Suprapubic skin (tissue), 4 donors: Measurements from ENCODE around the gene SLC12A3. TPM values are rescaled to one million over a fixed set of nuclear protein-coding genes. Genes with fewer than 3 reads are reported as not detected.

ENCODE experiments used
- DNase-seq, 2 donors: peaks; one replicate each; pipeline ENCODE4 v3.0.0-alpha.2; 2019; ENCODE audit warnings: low spot score in 2 of 2
- H3K27ac ChIP-seq: fragments of 200-600 bp; sonication (generic); one replicate; pipeline ENCODE4 v1.5.1; 2019
- H3K27me3 ChIP-seq: fragments of 200-600 bp; sonication (generic); one replicate; pipeline ENCODE4 v1.5.1; 2019
- H3K36me3 ChIP-seq: fragments of 200-600 bp; sonication (generic); one replicate; pipeline ENCODE4 v1.5.1; 2019
- H3K4me1 ChIP-seq: fragments of 200-600 bp; sonication (generic); one replicate; pipeline ENCODE4 v1.5.1; 2019
- H3K4me3 ChIP-seq: fragments of 200-600 bp; sonication (generic); one replicate; pipeline ENCODE4 v1.5.1; 2019; ENCODE audit warnings: mild to moderate bottlenecking
- H3K9me3 ChIP-seq: fragments of 200-600 bp; sonication (generic); one replicate; pipeline ENCODE4 v1.5.1; 2019
- CTCF ChIP-seq, 2 donors: fragments of 200-600 bp in 1 of 2; fragments of 450-650 bp in 1 of 2; sonication (generic) in 1 of 2; IDR thresholded peaks; one replicate each; pipeline ENCODE4 v1.5.1; 2016 to 2019; ENCODE audit warnings: antibody characterized with exemption in 2 of 2, mild to moderate bottlenecking in 1 of 2, moderate library complexity in 1 of 2
- EP300 ChIP-seq: sonication (generic); formaldehyde crosslinking; IDR thresholded peaks from one replicate; pipeline ENCODE4 v1.6.1; 2017; ENCODE audit warnings: antibody characterized with exemption
- POLR2A ChIP-seq, 2 donors: fragments of 450-650 bp; IDR thresholded peaks; one replicate each; pipeline ENCODE4 v1.6.1; 2017; ENCODE audit warnings: antibody characterized with exemption in 2 of 2, mild to moderate bottlenecking in 2 of 2, moderate library complexity in 2 of 2
- POLR2AphosphoS5 ChIP-seq, 3 donors: sonication (generic); formaldehyde crosslinking; IDR thresholded peaks; one replicate each; pipeline ENCODE4 v1.6.1; 2017; ENCODE audit warnings: antibody characterized with exemption in 3 of 3
- WGBS: methylation state at CpG from one replicate; pipeline ENCODE4 v1.1.5; 2018; 5-methylcytosine and 5-hydroxymethylcytosine counted together
- total RNA-seq, 4 donors: library from RNA; depleted of rRNA; stranded (reverse); fragments of >200 nt; gene quantifications; one replicate each; pipeline ENCODE4 v1.1.0, GENCODE V29; 2016

The SLC12A3 gene
- total RNA-seq, 4 donors from 2014 or later = 0.13 TPM; not detected in 3

DNA sequence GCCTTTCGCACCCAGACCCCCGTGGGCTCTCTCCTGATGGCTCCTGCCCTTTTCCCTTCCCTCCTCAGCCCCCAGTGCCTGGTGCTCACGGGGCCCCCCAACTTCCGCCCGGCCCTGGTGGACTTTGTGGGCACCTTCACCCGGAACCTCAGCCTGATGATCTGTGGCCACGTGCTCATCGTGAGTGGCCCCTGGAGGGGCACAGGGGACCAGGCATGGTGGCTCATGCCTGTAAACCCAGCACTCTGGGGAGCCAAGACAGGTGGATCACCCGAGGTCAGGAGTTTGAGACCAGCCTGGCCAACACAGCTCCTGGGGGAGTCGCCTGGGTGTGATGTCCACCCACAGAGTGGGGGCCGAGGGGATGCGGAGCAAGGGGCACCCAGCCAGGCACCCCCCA lies 21.3 kb downstream of the SLC12A3 start:
- H3K4me3 ChIP-seq = no peak overlapping the region
- H3K9me3 ChIP-seq = no peaks in the 10 kb centered on the region
- TF ChIP-seq EP300 (no peak), CTCF (IDR thresholded peaks at IDR 0.05) (no peak), POLR2AphosphoS5 (IDR thresholded peaks at IDR 0.05) (no peak), POLR2A (IDR thresholded peaks at IDR 0.05) (no peak)
- WGBS = 90% methylated on average over 12 of the region's 12 CpGs
- no peaks in the 10 kb centered on the region for H3K36me3 ChIP-seq
- no peak overlapping the region for H3K27ac ChIP-seq
- H3K27me3 ChIP-seq = no peaks in the 10 kb centered on the region
- H3K4me1 ChIP-seq = no peaks in the 10 kb centered on the region
- no peak for DNase-seq

DNA sequence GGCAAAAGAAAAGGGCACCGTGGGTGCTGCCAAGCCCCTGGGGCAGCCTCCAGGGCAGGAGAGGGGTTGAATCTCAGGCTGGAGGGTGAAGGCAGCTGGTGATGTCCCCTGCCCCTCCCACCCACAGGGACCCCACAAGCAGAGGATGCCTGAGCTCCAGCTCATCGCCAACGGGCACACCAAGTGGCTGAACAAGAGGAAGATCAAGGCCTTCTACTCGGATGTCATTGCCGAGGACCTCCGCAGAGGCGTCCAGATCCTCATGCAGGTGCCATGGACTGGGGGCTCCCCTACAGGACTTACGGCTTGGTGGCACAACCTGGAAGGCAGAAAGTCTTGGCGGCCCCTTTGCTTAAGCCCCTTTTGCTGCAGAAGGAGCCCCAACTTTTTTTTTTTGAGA lies 21.8 kb downstream of the SLC12A3 start:
- Histone ChIP-seq H3K27ac (no peak overlapping the region), H3K4me1 (no peaks in the 10 kb centered on the region), H3K9me3 (no peaks in the 10 kb centered on the region), H3K27me3 (no peaks in the 10 kb centered on the region), H3K4me3 (no peak overlapping the region), H3K36me3 (no peaks in the 10 kb centered on the region)
- TF ChIP-seq EP300 (no peak), POLR2AphosphoS5 (IDR thresholded peaks at IDR 0.05) (no peak), CTCF (IDR thresholded peaks at IDR 0.05) (no peak), POLR2A (IDR thresholded peaks at IDR 0.05) (no peak)
- no peak for DNase-seq
- WGBS = 86% methylated on average over 8 of the region's 9 CpGs

DNA sequence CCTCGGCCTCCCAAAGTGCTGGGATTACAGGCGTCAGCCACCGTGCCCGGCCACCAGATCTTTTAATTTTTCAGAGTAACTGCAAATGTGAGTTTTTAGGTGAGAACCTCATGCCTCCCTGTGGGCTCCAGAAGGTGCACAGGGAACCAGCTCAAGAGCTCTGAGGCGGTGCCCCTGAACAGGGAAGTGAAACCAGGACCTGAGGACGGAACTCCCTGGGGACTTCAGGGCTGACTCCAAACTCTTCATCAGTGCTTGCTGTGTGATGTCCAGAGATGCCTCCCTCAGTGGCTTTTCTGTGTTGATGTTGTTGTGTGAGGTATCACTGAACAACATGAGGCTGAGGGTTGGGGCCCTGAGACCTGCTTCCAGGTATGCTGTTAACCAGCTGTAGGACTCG lies 23.8 kb downstream of the SLC12A3 start:
- TF ChIP-seq POLR2AphosphoS5 (IDR thresholded peaks at IDR 0.05) (no peak), POLR2A (IDR thresholded peaks at IDR 0.05) (no peak), EP300 (no peak), CTCF (IDR thresholded peaks at IDR 0.05) (no peak)
- H3K4me1 ChIP-seq = no peaks in the 10 kb centered on the region
- no peaks in the 10 kb centered on the region for H3K9me3 ChIP-seq
- no peaks in the 10 kb centered on the region for H3K36me3 ChIP-seq
- DNase-seq = no peak
- H3K27ac ChIP-seq = no peak overlapping the region
- WGBS = 92% methylated on average over 6 of the region's 7 CpGs
- H3K27me3 ChIP-seq = no peaks in the 10 kb centered on the region
- no peak overlapping the region for H3K4me3 ChIP-seq

GRCh38 chr16:56889206-56889605 lies 24.2 kb downstream of the SLC12A3 start:
- no peaks in the 10 kb centered on the region for H3K9me3 ChIP-seq
- no peak for TF ChIP-seq EP300
- TF ChIP-seq POLR2A (IDR thresholded peaks at IDR 0.05) = no peak
- no peak for TF ChIP-seq CTCF (IDR thresholded peaks at IDR 0.05)
- TF ChIP-seq POLR2AphosphoS5 (IDR thresholded peaks at IDR 0.05) = no peak
- H3K4me1 ChIP-seq = no peaks in the 10 kb centered on the region
- WGBS = 93% methylated on average over 5 of the region's 5 CpGs
- no peak for DNase-seq
- H3K4me3 ChIP-seq = no peak overlapping the region
- H3K27ac ChIP-seq = no peak overlapping the region
- no peaks in the 10 kb centered on the region for H3K27me3 ChIP-seq
- H3K36me3 ChIP-seq = no peaks in the 10 kb centered on the region

DNA sequence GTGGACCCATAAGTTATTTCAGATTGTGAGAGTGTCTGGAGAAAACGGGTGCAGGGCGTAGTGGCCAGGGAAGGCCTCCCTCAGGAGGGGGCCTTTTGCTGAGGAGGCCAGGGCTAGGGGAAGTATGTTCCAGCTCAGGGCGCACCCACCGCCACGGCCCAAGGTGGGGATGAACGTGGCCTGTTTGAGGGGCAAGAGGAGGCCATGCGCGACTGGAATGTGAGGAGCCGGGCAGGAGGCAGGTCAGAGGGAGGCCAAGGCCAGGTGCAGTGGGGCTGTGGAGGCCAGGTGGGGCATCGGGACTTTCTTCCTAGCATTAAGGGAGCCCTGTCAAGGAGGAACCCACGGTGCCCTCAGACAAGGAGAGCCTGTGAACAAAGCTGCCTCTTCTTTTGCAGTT lies 26.7 kb downstream of the SLC12A3 start:
- no peak for DNase-seq
- H3K36me3 ChIP-seq = no peaks in the 10 kb centered on the region
- 75% methylated on average over 11 of the region's 11 CpGs for WGBS
- no peaks in the 10 kb centered on the region for H3K27me3 ChIP-seq
- no peaks in the 10 kb centered on the region for H3K9me3 ChIP-seq
- no peak for TF ChIP-seq EP300
- H3K4me1 ChIP-seq = no peaks in the 10 kb centered on the region
- H3K27ac ChIP-seq = no peak overlapping the region
- H3K4me3 ChIP-seq = no peak overlapping the region

GRCh38 chr16:56892705-56893104 lies 27.7 kb downstream of the SLC12A3 start:
- no peak overlapping the region for H3K27ac ChIP-seq
- WGBS = 81% methylated on average over 4 of the region's 14 CpGs
- no peak for DNase-seq
- H3K9me3 ChIP-seq = no peaks in the 10 kb centered on the region
- no peak for TF ChIP-seq POLR2A (IDR thresholded peaks at IDR 0.05)
- TF ChIP-seq CTCF (IDR thresholded peaks at IDR 0.05) = no peak
- no peak for TF ChIP-seq EP300
- no peak for TF ChIP-seq POLR2AphosphoS5 (IDR thresholded peaks at IDR 0.05)
- no peaks in the 10 kb centered on the region for H3K27me3 ChIP-seq
- H3K36me3 ChIP-seq = no peaks in the 10 kb centered on the region
- no peak overlapping the region for H3K4me3 ChIP-seq
- H3K4me1 ChIP-seq = no peaks in the 10 kb centered on the region
